ENCODE measurements around the gene OR6C2. TPM values are rescaled to one million over a fixed set of nuclear protein-coding genes. Genes with fewer than 3 reads are reported as not detected.
"Not testable (repeated sequence)": the region's sequence is repeated elsewhere in the genome, so short reads cannot be mapped to it uniquely, and the experiment has no call there.

The OR6C2 gene
- total and polyA plus RNA-seq, 2 experiments from 2014 or later, result not detected

DNA sequence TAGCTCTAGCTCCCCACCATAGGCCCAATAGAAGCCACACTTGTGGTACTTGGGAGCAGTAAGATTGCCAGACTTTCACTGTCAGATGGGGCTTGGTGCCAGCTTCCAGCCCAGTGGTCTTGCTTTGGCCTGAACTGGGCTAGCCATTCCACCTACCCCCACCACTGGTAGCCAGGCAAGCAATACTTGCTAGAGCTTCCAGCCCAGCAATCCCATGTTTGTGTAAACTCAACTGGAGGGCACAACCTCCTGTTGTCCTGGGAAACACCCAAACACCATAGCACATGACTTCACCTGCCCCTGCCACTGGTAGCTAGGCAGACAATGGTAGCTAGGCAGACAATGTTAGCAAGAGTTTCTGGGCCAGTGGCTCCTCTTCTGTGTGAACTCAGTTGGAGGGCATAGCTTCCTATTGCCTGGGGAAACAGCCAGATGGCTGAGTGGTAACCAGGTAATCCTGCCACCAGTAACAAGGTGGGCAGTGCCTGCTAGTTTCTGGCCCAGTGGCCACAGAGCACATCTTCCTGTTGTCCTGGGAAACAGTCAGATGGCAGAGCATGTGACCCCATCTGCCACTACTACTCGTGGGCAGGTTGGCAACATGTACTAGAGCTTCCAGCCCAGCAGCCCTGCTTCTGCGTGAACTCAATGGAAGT lies 23.4 kb upstream of the OR6C2 start:
- Histone ChIP-seq H4K20me1 (ENCODE audit: insufficient read depth, poor library complexity, severe bottlenecking) (no peaks in the 10 kb centered on the region), H2AFZ (no peak overlapping the region), H3K4me2 (no peak overlapping the region), H3K27me3 (no peaks in the 10 kb centered on the region), H3K27ac (no peak overlapping the region), H3K4me1 (ENCODE audit: insufficient read depth) (no peaks in the 10 kb centered on the region), H3K4me3 (no peak overlapping the region), H3K36me3 (replicated peaks; ENCODE audit: insufficient read depth, low read depth) (no peaks in the 10 kb centered on the region), H3K79me2 (no peaks in the 10 kb centered on the region), H3K9me3 (ENCODE audit: low read depth) (no peaks in the 10 kb centered on the region), H3K9me2 (replicated peaks; ENCODE audit: insufficient read depth) (no peaks in the 10 kb centered on the region)
- DNase-seq (ENCODE audit: low spot score), result no peak
- WGBS (ENCODE audit: low lambda C conversion rate, missing lambda C conversion rate), result 87% methylated on average over 2 of the region's 2 CpGs
- TF ChIP-seq CTCF (IDR thresholded peaks at IDR 0.05; ENCODE audit: poor library complexity) (no peak), EZH2 (IDR thresholded peaks at IDR 0.05; ENCODE audit: borderline replicate concordance) (no peak)

DNA sequence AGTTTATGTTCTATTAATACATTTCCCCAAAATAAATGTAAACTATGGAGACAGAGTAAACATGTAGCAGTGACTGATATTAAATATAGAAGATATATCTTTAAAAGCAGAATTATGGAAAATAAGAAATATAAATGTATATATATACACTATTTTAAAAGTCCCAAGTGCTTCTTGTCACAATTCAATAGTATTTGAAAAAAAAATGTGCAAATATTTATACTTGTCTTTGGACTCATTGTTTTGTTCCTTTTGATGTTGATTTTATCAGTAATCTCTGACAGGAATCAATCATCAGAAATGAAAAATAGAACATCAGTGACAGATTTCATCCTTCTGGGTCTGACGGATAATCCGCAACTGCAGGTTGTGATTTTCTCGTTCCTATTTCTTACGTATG lies 17.9 kb upstream of the OR6C2 start, which contains the start of gene OR6C76:
TSS of gene OR6C76 (plus strand) at position 301 of the 400 bp plus-strand sequence. CDS start at position 301, 0 bp downstream.
- DNase-seq (ENCODE audit: low spot score), result no peak
- H3K4me1 ChIP-seq (ENCODE audit: insufficient read depth), result no peaks in the 10 kb centered on the region
- H3K9me2 ChIP-seq (replicated peaks; ENCODE audit: insufficient read depth), result no peaks in the 10 kb centered on the region
- H3K9me3 ChIP-seq (ENCODE audit: low read depth), result no peaks in the 10 kb centered on the region
- H2AFZ ChIP-seq, result no peak within 1 kb of the TSS
- H3K4me3 ChIP-seq, result no peak within 1 kb of the TSS
- H3K36me3 ChIP-seq (replicated peaks; ENCODE audit: insufficient read depth, low read depth), result no peaks in the 10 kb centered on the region
- TF ChIP-seq EZH2phosphoT487 (IDR thresholded peaks at IDR 0.05; ENCODE audit: low read depth, severe bottlenecking, unreplicated experiment), result no peak
- TF ChIP-seq EZH2 (IDR thresholded peaks at IDR 0.05; ENCODE audit: borderline replicate concordance), result no peak
- no peak for TF ChIP-seq CTCF (IDR thresholded peaks at IDR 0.05; ENCODE audit: poor library complexity)
- no peaks in the 10 kb centered on the region for H3K27me3 ChIP-seq
- no peaks in the 10 kb centered on the region for H4K20me1 ChIP-seq (ENCODE audit: insufficient read depth, poor library complexity, severe bottlenecking)
- H3K27ac ChIP-seq, result no peak within 1 kb of the TSS
- H3K79me2 ChIP-seq, result no peaks in the 10 kb centered on the region
- 92% methylated on average over 4 of the region's 4 CpGs for WGBS (ENCODE audit: low lambda C conversion rate, missing lambda C conversion rate)
- no peak within 1 kb of the TSS for H3K4me2 ChIP-seq

- Histone ChIP-seq H3K4me1 (ENCODE audit: insufficient read depth) (no peaks in the 10 kb centered on the region), H3K9me2 (replicated peaks; ENCODE audit: insufficient read depth) (no peaks in the 10 kb centered on the region), H2AFZ (no peak overlapping the region), H3K4me2 (no peak overlapping the region), H3K4me3 (no peak overlapping the region), H3K9me3 (ENCODE audit: low read depth) (no peaks in the 10 kb centered on the region), H3K79me2 (no peaks in the 10 kb centered on the region), H3K27ac (no peak overlapping the region), H3K36me3 (replicated peaks; ENCODE audit: insufficient read depth, low read depth) (no peaks in the 10 kb centered on the region), H4K20me1 (ENCODE audit: insufficient read depth, poor library complexity, severe bottlenecking) (no peaks in the 10 kb centered on the region), H3K27me3 (no peaks in the 10 kb centered on the region)
- 53% methylated on average over 1 of the region's 1 CpG for WGBS (ENCODE audit: low lambda C conversion rate, missing lambda C conversion rate)
- DNase-seq (ENCODE audit: low spot score), result no peak
- TF ChIP-seq EZH2phosphoT487 (IDR thresholded peaks at IDR 0.05; ENCODE audit: low read depth, severe bottlenecking, unreplicated experiment) (no peak), EZH2 (IDR thresholded peaks at IDR 0.05; ENCODE audit: borderline replicate concordance) (no peak), CTCF (IDR thresholded peaks at IDR 0.05; ENCODE audit: poor library complexity) (no peak)
These were observed 15.3 kb upstream of the OR6C2 start for GRCh38 chr12:55428331-55429243.

DNA sequence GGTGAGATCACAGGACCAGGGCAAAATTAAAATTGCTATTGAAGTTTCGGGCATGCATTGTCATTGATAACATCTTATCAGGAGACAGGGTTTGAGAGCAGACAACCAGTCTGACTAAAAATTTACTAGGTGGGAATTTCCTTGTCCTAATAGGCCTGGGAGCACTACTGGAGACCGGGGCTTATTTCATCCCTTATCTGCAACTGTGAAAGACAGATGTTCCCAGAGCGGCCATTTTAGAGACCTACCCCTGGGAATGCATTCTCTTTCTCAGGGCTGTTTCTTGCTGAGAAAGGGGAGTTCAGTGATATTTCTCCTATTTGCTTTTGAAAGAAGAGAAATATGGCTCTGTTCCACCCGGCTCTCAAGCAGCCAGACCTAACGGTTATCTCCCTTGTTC lies 2.6 kb upstream of the OR6C2 start:
- not testable (repeated sequence) for DNase-seq (ENCODE audit: low spot score); H3K4me2 ChIP-seq; H2AFZ ChIP-seq; H4K20me1 ChIP-seq (ENCODE audit: insufficient read depth, poor library complexity, severe bottlenecking); H3K27ac ChIP-seq; H3K79me2 ChIP-seq; H3K4me3 ChIP-seq; H3K4me1 ChIP-seq (ENCODE audit: insufficient read depth); H3K9me3 ChIP-seq (ENCODE audit: low read depth); H3K27me3 ChIP-seq; H3K9me2 ChIP-seq (replicated peaks; ENCODE audit: insufficient read depth); H3K36me3 ChIP-seq (replicated peaks; ENCODE audit: insufficient read depth, low read depth)
- 87% methylated on average over 5 of the region's 5 CpGs for WGBS (ENCODE audit: low lambda C conversion rate, missing lambda C conversion rate)

Data from hepatocyte (in vitro differentiated cells).